Measurements from ENCODE around the gene PDCD5.

GRCh38 chr19:32595491-32595890, 14.5 kb downstream of the PDCD5 start:
- TF ChIP-seq EZH2 (IDR thresholded peaks at IDR 0.05) (no peak), POLR2AphosphoS5 (IDR thresholded peaks at IDR 0.05; ENCODE audit: borderline replicate concordance, low read depth, low read length) (no peak), FOXP2 (optimal IDR thresholded peaks at IDR 0.05; ENCODE audit: control extremely low read depth, extremely low read length, insufficient read depth) (no peak)

Data from SK-N-MC (cell line).